Superior temporal gyrus (tissue), 1 donor: ENCODE measurements around the gene MLST8.
"Not testable (repeated sequence)": the region's sequence is repeated elsewhere in the genome, so short reads cannot be mapped to it uniquely, and the experiment has no call there.

Experiments
- DNase-seq: peaks from one replicate; pipeline ENCODE4 v3.0.0-alpha.2; 2016; ENCODE audit errors: extremely low spot score

MLST8 gene

DNA sequence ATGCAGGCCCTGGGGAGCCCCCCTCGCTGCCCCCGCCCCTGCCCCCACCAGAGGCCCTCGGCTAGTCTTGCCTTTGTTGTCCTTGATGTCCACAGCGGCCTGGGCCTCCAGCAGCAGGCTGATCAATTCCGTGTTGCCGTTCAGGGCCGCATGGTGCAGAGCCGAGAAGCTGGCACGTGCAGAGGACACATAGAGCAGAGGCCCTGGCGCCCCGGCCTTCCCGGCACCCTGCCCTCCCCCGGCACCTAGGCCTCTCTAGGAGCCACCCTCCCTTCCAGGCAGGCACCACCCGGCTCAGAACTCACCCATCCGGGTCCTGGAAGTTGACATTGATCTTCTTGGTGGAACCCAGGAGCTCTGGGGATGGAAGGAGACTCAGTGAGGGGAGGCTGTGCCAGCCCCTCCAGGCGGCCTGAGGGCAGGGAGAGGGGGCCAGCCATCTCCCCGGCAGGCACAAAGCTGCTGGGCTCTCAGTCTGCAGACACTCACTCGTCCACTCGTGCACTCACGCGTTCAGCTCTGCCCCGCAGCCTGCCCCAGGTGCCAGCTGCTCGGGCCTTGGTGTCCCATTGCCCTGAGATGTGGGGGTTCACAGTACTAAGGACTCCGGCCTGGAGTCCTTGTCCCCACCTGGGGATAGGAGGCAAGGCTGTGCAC, 15.1 kb upstream of the MLST8 start:
- DNase-seq = no peak

DNA sequence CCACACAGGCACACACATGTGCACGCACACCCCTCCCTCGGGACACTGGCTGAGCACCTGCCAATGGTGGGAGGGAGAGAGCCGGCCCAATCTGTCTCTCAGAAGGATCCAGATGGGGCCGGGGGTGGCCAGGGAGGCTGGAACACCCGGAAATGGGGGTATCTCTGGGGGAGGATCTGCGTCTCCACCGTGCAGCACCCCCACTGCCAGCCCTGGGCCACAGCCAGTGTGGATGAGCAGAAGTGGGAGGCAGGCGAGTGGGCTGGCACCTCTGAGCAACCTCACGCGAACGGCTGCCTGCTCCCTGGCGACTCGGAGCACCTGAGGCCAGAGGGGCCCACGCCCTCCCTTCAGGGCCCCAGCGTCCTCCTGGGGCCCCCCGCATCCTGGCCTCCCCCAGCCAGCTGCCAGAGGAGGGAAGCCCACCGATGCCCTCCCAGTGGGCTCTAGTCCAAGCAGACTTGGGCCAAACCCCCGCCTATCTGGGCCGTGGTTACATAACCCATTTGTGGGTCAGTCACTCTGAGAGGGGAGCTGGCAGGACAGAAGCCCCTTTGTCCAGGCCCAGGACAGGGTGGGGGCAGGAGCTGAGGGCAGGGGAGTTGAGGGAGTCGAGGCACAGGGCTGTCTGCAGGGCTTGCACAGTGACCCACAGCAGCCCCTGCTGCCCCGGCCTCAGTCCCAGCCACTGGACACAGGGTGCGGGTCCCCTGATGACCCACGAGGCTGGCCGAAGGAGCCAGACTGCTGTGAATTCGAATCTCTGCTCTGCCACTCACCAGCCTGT, 14.4 kb upstream of the MLST8 start:
- peak; percentile 41 for DNase-seq

DNA sequence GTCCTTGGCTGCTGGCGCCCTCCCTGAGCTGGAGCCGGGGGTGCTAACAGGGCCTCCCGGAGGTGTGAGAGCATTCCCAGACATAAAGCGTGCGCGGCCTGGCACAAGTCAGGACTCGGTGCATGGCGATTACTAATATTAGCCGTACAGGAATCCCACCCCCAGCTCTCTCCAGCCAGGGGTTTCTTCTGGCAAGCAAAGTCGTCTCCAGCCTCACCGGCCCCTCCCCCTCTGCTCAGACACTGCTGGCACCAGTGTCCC, 13.9 kb upstream of the MLST8 start:
- DNase-seq = no peak

GRCh38 chr16:2194166-2194834, 11.0 kb upstream of the MLST8 start:
- peak; percentile 31 for DNase-seq

GRCh38 chr16:2194852-2195321, 10.4 kb upstream of the MLST8 start:
- peak; percentile 16 for DNase-seq

DNA sequence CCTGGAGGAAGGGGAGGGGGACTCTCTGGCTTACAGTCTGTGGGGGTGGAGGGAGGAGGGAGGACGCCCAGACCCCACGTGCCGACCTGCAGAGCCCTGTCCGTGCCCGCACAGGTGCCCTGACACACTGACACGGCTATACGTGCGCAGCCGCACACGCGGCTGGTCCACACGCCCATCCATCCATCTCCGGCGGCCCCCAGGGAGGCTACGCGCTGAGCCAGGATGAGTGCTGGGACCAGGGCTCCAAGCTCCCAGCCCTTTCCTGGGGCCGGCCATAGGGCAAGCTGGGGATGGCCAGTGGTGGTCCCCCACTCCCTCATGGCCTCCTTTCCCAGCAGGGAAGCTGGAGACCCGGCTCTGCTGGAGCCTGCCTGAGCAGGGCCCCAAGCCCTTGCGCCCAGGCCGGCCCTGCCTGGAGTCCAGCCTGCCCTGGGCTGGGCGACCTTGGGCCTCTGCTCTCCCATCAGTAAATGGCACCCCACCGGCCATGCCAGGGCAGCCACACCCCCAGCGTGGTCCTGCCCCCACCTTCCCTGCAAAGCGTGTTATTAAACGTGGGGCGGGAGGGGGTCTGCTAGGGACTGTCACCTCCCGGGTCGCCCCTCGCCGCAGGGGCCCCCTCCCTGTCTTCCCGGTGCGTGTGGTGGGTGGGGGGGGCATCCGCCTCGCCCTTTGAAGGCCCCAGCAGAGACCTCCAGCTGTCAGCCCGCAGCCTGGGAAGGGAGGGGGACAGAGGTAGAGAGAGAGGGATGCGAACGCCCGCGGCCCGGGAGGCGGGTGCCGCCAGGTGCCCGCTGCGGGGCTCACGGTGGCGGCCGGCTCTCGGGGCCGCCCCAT, 9.7 kb upstream of the MLST8 start:
- DNase-seq = no peak

GRCh38 chr16:2196162-2196980, 8.9 kb upstream of the MLST8 start, which contains the start of gene CASKIN1:
Gene CASKIN1 (minus strand): TSS chr16:2196605. CDS start chr16:2196432, 173 bp downstream.
- DNase-seq = no peak

DNA sequence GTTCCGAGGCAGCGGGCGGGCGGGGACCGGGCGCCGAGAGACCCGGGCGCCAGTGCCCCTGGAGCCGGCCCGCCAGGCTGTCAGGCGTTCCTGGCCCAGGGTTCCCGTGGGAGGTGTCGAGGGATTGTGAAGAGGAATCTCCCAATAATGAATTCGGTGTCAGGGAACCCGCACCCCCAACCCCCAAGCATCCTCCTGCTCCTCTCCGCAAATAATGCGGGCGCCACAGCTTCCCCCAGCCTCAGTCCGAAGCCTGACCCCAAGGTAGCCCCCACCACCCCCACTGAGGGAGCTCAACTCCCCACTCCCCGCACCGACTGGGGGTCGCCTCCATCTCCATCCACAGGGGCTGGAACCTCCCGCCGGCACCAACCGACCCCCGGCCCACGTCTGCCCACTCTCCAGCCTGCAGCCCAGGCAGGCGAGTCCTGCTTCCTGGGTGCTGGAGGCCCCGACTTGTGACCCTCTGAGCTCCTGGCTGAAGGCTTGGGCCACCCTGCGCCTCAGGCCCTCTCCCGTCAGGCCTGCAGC, 8.2 kb upstream of the MLST8 start:
- DNase-seq = no peak

DNA sequence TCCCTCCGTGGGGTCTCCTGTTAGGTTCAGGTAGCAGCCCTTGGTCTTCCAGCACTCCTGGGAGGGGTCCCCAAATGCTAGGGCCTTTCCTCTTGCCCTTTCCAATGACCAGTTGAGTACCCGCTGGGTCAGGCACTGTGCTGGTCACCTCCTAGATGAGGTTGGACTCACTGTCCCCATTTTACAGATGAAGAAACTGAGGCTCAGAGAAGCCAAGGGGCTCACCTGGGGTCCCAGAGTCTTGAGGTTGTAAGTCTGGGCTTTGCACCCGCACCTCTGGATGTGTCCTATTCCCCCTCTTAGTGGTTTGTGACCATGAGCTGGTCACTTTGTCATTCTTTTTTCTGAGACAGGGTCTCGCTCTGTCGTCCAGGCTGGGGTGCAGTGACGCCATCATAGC, 7.5 kb upstream of the MLST8 start:
- no peak for DNase-seq

- DNase-seq = no peak
Measured at GRCh38 chr16:2198283-2198682, 7.0 kb upstream of the MLST8 start.

- DNase-seq = no peak
Measured at GRCh38 chr16:2199095-2199494, 6.2 kb upstream of the MLST8 start.

DNA sequence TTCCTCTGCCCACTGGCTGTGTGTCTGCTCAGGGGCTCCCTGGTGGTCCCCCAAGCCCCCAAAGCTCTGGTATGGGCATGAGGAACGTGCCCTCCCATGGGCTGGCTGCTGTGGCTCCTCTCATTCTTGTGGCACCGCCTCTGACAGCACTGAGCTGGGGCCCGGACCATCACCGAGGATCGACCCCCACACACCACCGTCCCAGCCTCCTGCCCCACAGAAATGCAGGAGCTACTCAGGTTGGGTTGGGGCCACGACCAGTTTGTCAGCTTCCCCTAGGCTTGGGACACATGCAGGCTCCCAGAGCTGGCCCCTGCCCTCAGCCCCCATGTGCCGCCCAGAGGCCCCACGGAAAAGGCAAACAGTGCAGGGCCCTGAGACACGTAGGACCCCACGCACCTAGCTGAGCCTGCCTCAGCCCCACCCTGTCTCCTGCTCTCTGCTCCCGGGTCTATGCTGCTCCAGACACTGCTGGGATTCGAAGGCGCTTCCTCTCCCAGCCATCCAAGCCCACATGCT, 5.6 kb upstream of the MLST8 start:
- no peak for DNase-seq

DNA sequence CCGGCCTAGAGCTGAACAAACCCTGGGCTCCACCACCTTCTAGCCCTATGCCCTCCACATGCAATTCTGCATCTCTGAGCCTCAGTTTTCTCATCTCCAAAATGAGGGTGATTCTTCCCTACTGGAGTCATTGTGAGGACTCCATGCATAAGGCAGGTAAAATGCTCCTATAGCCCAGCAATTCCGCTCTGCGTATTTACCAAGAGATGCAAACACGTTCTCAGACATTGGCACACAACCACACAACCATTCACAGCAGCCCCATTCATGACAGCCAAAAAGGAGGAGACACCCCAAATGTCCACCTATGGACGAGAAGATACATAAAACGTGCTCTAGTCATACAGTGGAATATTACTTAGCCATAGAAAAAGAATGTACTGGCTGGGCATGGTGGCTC, 4.9 kb upstream of the MLST8 start:
- DNase-seq = no peak

- not testable (repeated sequence) for DNase-seq
Measured at GRCh38 chr16:2203119-2203688, 2.0 kb upstream of the MLST8 start.

DNA sequence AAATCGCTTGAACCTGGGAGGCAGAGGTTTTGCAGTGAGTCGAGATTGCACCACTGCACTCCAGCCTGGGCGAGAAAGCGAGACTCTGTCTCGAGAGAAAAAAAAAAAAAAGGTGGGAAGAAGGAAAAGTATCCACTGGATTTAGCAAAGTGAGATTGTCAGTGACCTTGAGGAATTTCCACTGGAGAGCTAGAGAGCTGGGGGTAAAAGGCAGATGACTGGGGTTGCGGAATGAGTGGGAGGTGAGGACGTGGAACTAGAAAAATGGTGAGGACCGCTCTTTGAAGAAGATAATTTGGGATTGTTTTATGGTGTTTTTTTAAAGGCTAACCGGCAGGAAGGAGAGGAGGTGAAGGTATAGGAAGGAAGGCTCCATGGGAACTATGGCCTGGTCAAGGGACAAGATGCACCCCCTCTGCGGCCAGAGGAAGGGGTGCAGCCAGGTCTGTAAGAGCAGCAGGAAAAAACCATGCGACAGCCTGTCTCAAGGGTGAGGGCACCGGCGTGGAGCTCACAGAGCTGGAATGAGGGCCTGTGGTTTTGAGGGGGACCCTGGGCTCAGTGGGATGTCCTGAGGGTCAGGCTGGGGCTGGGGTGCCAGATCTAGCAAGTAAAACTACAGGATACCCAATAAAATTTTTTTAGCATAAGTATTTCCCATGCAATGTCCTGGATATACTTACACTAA, 694 bp upstream of the MLST8 start:
- DNase-seq = no peak

DNA sequence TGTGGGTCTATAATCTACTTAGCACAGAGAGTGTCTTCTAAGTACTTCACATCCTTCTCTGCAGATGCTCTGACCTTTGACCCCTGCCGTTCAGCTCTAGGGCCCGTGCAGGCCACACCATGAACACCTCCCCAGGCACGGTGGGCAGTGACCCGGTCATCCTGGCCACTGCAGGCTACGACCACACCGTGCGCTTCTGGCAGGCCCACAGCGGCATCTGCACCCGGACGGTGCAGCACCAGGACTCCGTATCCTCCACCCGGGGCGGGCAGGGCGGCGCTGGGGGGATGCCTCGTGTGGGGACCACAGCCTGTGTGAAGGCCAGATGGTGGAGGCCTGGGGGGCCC, 686 bp downstream of the MLST8 start:
- DNase-seq = no peak

DNA sequence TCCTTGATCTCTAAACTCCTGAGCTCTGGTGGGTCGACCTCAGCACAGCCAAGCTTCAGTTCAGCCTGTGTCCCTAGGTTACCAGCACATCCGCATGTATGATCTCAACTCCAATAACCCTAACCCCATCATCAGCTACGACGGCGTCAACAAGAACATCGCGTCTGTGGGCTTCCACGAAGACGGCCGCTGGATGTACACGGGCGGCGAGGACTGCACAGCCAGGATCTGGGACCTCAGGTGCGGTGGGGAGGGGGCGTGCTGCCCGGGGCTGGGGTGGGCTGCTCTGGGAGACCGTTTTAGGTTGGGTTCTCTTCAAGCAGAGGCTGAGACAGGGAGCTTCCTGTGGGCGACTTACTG, 1.1 kb downstream of the MLST8 start:
- no peak for DNase-seq

GRCh38 chr16:2206780-2207433, 1.7 kb downstream of the MLST8 start:
- DNase-seq = no peak

- no peak for DNase-seq
Measured at GRCh38 chr16:2207872-2208271, 2.6 kb downstream of the MLST8 start.
